Stomach (tissue), 9 donors: ENCODE results near the gene NFATC4. TPM values are rescaled to one million over a fixed set of nuclear protein-coding genes. Genes with fewer than 3 reads are reported as not detected.
A peak's percentile ranks its signal among the peaks of the same experiment; 100 is the strongest.

Experiments
- DNase-seq, 2 donors: peaks; one replicate each; pipeline versions ENCODE4 v3.0.0 to v3.0.0-alpha.2; 2013 to 2019
- H3K27ac ChIP-seq, 5 donors: fragments of 200-600 bp in 4 of 5; sonication (generic) in 4 of 5; one replicate each; pipeline ENCODE4 v1.5.1; 2013 to 2019; ENCODE audit warnings: mild to moderate bottlenecking in 1 of 5, moderate library complexity in 1 of 5
- H3K27me3 ChIP-seq, 3 donors: fragments of 200-600 bp; sonication (generic); one replicate each; pipeline ENCODE4 v1.5.1; 2017 to 2019; ENCODE audit warnings: mixed run types in 1 of 3
- H3K36me3 ChIP-seq, 4 donors: fragments of 200-600 bp; sonication (generic); 1 replicate in 3 of 4; 2 replicates in 1 of 4; pipeline ENCODE4 v1.5.1; 2016 to 2019
- H3K4me1 ChIP-seq, 4 donors: fragments of 200-600 bp; sonication (generic); one replicate each; pipeline ENCODE4 v1.5.1; 2016 to 2019
- H3K4me3 ChIP-seq, 4 donors: fragments of 200-600 bp; sonication (generic) in 3 of 4; one replicate each; pipeline ENCODE4 v1.5.1; 2016 to 2019; ENCODE audit warnings: mild to moderate bottlenecking in 1 of 4
- H3K9me3 ChIP-seq, 4 donors: fragments of 200-600 bp; sonication (generic); one replicate each; pipeline ENCODE4 v1.5.1; 2016 to 2019
- EP300 ChIP-seq: sonication (generic); formaldehyde crosslinking; IDR thresholded peaks from one replicate; pipeline ENCODE4 v1.6.1; 2017; ENCODE audit warnings: antibody characterized with exemption
- POLR2A ChIP-seq, 4 donors: fragments of 450-650 bp; IDR thresholded peaks; one replicate each; pipeline ENCODE4 v1.6.1; 2016; ENCODE audit warnings: antibody characterized with exemption in 4 of 4, control low read depth in 2 of 4, mild to moderate bottlenecking in 1 of 4, moderate library complexity in 1 of 4
- POLR2AphosphoS5 ChIP-seq, 3 donors: sonication (generic); formaldehyde crosslinking; IDR thresholded peaks; one replicate each; pipeline ENCODE4 v1.6.1; 2016; ENCODE audit warnings: antibody characterized with exemption in 3 of 3
- WGBS, 5 donors: extraction: QIAGEN DNeasy Blood & Tissue Kit in 3 of 5; methylation state at CpG; one replicate each; pipeline versions ENCODE4 v1.1.5 to v1.1.7; 2013 to 2018; 5-methylcytosine and 5-hydroxymethylcytosine counted together
- intact Hi-C: fragments of 100-400 bp; cut with DNase I; formaldehyde crosslinking; loops from one replicate; pipeline ENCODE4 v1.15.1; 2023; ENCODE audit warnings: low total_unique reads
- polyA plus RNA-seq, 3 donors: library from polyadenylated mRNA; stranded (reverse); fragments of 200-250 nt; gene quantifications; one replicate each; pipeline ENCODE4 v1.2.3, GENCODE V29; 2013
- total RNA-seq, 5 donors: library from RNA; depleted of rRNA; stranded (reverse); fragments of >200 nt; gene quantifications; one replicate each; pipeline versions ENCODE4 v1.1.0 to v1.2.3, GENCODE V29; 2014 to 2016
- TF ChIP-seq, protein P1 (sequence below), 7 experiments: fragments of 450-650 bp in 4 of 7; fragments of 200-600 bp in 3 of 7; sonication (generic) in 3 of 7; IDR thresholded peaks; one replicate each; pipeline ENCODE4 v1.5.1; 2016 to 2019; ENCODE audit warnings: antibody characterized with exemption in 7 of 7, control low read depth in 2 of 7, mild to moderate bottlenecking in 1 of 7
- donor health status: healthy with polysubstance abuse.
- donor health status: Bipolar disorder and iron deficiency.
- donor health status: healthy.

Gene NFATC4
- total and polyA plus RNA-seq, 8 donors, result 20.1 to 119 (median 57.9) TPM

DNA sequence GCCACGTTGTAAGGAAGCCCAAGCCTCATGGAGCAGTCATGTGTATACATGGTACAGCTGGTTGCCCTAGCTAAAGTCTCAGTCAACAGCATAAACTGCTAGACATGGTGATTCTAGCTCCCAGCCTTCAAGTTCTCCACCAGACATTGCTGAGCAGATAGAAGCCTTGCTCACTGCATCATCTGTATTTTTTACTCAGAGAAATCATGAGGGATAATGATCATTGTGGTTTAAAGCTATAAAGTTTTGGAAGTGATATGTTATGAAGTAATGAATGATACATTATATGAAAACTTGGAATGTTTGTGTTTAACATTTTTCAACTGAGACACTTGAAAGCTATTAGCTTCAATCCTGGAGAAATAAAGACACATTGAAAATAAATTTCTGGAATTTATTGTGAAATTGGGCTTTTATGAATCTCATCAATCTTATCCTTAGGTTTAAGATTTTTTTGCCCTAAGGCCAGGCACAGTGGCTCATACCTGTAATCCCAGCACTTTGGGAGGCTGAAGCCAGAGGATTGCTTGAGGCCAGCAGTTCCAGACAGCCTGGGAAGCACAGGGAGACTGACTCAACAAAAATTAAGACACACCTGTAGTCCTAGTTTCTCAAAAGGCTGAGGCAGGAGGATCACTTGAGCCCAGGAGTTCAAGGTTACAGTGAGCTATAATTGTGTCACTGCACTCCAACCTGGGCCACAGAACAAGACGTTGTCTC lies 5.6 kb upstream of the NFATC4 start:
- H3K4me3 ChIP-seq, result no peak overlapping the region
- DNase-seq, result no peak
- peaks cover 0 to 23% (median 0%) of the 10 kb centered on the region in 3 donors for H3K27me3 ChIP-seq
- peaks cover 14 to 25% (median 24%) of the 10 kb centered on the region in 4 donors for H3K4me1 ChIP-seq
- H3K27ac ChIP-seq, result no peak overlapping the region
- intact Hi-C loops, result no loop called here
- no peaks in the 10 kb centered on the region for H3K9me3 ChIP-seq
- H3K36me3 ChIP-seq, result no peaks in the 10 kb centered on the region
- no peak for TF ChIP-seq EP300
- TF ChIP-seq POLR2AphosphoS5 (IDR thresholded peaks at IDR 0.05), result no peak
- TF ChIP-seq POLR2A (IDR thresholded peaks at IDR 0.05), result no peak
- TF ChIP-seq, protein P1, sequence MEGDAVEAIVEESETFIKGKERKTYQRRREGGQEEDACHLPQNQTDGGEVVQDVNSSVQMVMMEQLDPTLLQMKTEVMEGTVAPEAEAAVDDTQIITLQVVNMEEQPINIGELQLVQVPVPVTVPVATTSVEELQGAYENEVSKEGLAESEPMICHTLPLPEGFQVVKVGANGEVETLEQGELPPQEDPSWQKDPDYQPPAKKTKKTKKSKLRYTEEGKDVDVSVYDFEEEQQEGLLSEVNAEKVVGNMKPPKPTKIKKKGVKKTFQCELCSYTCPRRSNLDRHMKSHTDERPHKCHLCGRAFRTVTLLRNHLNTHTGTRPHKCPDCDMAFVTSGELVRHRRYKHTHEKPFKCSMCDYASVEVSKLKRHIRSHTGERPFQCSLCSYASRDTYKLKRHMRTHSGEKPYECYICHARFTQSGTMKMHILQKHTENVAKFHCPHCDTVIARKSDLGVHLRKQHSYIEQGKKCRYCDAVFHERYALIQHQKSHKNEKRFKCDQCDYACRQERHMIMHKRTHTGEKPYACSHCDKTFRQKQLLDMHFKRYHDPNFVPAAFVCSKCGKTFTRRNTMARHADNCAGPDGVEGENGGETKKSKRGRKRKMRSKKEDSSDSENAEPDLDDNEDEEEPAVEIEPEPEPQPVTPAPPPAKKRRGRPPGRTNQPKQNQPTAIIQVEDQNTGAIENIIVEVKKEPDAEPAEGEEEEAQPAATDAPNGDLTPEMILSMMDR (IDR thresholded peaks at IDR 0.05), result no peak
- 44 to 52% (median 51%) methylated on average over 2 of the region's 2 CpGs for WGBS, 5 donors

DNA sequence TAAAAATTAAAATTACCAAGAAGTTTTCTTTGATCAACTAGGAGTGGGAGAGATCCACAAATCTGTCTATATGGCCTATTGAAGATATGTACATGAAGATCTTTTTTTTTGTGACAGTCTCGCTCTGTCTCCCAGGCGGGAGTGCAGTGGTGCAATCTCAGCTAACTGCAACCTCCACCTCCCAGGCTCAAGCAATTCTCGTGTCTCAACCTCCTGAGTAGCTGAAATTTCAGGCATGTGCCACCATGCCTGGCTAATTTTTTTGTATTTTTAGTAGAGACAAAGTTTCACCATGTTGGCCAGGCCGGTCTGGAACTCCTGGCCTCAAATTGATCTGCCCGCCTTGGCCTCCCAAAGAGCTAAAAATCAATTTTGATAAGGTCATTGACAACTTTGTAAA lies 4.6 kb upstream of the NFATC4 start:
- 89 to 92% (median 90%) methylated on average over 5 of the region's 5 CpGs for WGBS, 5 donors
- Histone ChIP-seq H3K27ac (no peak overlapping the region), H3K27me3 (peaks cover 0 to 27% (median 0%) of the 10 kb centered on the region in 3 donors), H3K36me3 (no peaks in the 10 kb centered on the region), H3K4me3 (no peak overlapping the region), H3K4me1 (peaks cover 22 to 35% (median 34%) of the 10 kb centered on the region in 4 donors), H3K9me3 (no peaks in the 10 kb centered on the region)
- intact Hi-C loops, result no loop called here
- no peak for TF ChIP-seq POLR2AphosphoS5 (IDR thresholded peaks at IDR 0.05)
- TF ChIP-seq, protein P1 (IDR thresholded peaks at IDR 0.05), result no peak
- TF ChIP-seq POLR2A (IDR thresholded peaks at IDR 0.05), result no peak
- TF ChIP-seq EP300, result no peak
- DNase-seq, result no peak

DNA sequence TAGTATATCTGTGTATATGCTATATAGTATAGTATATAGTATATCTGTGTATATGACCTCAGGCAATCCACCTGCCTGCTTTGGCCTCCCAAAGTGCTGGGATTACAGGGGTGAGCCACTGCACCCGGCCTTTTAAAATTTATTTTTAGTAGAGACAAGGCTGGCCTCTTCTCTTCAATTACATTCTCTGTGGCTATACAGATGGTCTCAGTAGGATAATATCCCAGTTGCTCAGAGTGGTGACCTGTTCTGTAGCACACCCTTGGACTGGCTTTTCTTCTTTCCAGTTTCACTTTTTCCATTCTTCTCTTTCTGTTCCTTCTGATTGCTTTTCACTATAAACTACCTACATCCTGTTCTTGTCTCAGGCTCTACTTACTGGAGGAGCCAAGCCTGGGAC lies 3.1 kb upstream of the NFATC4 start:
- 53 to 77% (median 70%) methylated on average over 1 of the region's 1 CpG for WGBS, 5 donors
- H3K4me1 ChIP-seq, result peaks cover 27 to 50% (median 43%) of the 10 kb centered on the region in 4 donors
- H3K27ac ChIP-seq, result peak overlapping the region in 4 of 5 donors; percentile 89 to 97 (median 93)
- H3K4me3 ChIP-seq, result no peak overlapping the region
- TF ChIP-seq POLR2A (IDR thresholded peaks at IDR 0.05) (no peak), EP300 (no peak), POLR2AphosphoS5 (IDR thresholded peaks at IDR 0.05) (no peak)
- TF ChIP-seq, protein P1 (IDR thresholded peaks at IDR 0.05), result no peak
- peaks cover 0 to 42% (median 0%) of the 10 kb centered on the region in 3 donors for H3K27me3 ChIP-seq
- no peak for DNase-seq
- H3K36me3 ChIP-seq, result no peaks in the 10 kb centered on the region
- H3K9me3 ChIP-seq, result no peaks in the 10 kb centered on the region
- intact Hi-C loops, result loop anchor here (5.0 kb wide), 1 partner anchor 52 kb away; no protein-coding TSS in a partner anchor

DNA sequence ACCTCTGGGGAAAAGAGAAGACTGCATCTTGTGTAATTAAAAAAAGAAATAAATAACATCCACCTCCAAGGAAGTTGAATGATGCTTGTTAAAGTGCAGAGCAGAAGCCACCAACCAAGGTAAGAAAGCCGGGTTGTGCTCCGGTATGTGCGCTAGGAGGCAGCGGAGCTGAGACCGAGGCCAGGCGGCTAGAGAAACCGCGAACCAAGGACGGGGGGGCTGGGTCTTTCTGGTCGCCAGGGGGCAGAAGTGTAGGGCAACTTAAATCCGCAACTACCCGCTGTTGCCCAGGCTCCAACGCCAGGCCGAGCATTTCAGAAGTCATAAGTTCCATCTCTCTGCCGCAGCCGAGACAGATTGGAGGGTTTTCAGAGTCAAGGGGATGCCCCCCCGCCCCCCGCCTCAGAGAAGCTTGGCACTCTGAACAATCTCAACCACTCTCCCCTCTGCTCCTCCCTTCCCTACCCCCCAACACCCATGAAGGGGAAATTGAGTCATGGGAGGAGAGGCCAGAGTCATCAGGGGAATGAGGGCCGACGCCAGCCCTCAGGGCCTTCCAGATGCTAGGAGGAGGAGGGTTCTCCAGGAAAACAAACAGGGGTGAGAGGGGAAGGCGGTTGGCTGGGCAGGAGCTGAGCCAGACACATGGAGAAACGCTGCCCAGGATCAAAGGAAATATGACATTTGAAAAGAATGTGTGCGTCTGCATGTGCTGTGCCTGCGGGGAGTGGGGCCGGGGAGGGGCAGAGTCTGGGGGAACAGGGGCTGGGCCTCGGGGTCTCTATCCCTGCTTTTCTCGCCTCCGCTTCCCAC lies 2.2 kb upstream of the NFATC4 start:
- WGBS, 5 donors, result 3 to 5% (median 4%) methylated on average over 26 to 28 of the region's 28 CpGs
- peak overlapping the region; percentile 58 to 71 (median 64) for H3K4me3 ChIP-seq
- intact Hi-C loops, result loop anchor here (5.0 kb wide), 1 partner anchor 51 kb away; no protein-coding TSS in a partner anchor

More for the DNA sequence above, 2.2 kb upstream of the NFATC4 start:
- H3K27ac ChIP-seq, result peak overlapping the region; percentile 81 to 97 (median 92)
- peaks cover 0 to 44% (median 0%) of the 10 kb centered on the region in 3 donors for H3K27me3 ChIP-seq
- peaks cover 31 to 60% (median 50%) of the 10 kb centered on the region in 4 donors for H3K4me1 ChIP-seq
- peak; percentile 91 to 97 for DNase-seq
- H3K36me3 ChIP-seq, result no peaks in the 10 kb centered on the region
- TF ChIP-seq POLR2A (IDR thresholded peaks at IDR 0.05), result no peak
- TF ChIP-seq, protein P1 (IDR thresholded peaks at IDR 0.05), result peak in 5 of 7 experiments; percentile 71 to 98 (median 89)
- peak; percentile 9 to 71 (median 46) for TF ChIP-seq POLR2AphosphoS5 (IDR thresholded peaks at IDR 0.05)
- TF ChIP-seq EP300, result no peak
- H3K9me3 ChIP-seq, result no peaks in the 10 kb centered on the region
